ENCODE data around the gene ZNF524. TPM values are rescaled to one million over a fixed set of nuclear protein-coding genes. Genes with fewer than 3 reads are reported as not detected.
A peak's percentile ranks its signal among the peaks of the same experiment; 100 is the strongest.

The ZNF524 gene
- total and polyA plus RNA-seq, 7 experiments from 2014 or later = 13.3 to 50.5 (median 29.4) TPM

DNA sequence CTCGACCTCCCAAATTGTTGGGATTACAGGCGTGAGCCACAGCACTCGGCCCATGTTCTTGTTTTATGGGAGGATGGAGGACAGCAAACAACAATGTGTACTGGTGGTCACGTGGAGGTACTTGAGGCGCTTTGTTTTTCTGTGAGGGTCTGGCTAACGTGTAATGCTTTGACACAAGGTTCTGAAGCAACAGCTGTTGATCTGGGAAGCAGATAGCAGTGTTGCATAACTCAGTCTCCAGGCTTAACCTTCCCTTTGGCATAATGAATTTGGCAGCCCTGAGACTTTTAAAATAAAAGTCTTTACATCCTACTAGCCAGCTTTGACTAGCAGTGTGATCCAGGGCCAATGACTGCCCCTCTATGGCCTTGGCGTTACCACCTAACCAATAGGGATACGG, 33.8 kb downstream of the ZNF524 start:
- Mint-ChIP-seq H3K9me3 (peaks cover 0 to 13% (median 0%) of the 10 kb centered on the region in 11 donors), H3K4me1 (peaks cover 46 to 60% (median 57%) of the 10 kb centered on the region in 7 donors), H3K4me3 (peak overlapping the region in 2 of 10 donors; percentile 55 to 70), H3K36me3 (peaks cover 5 to 22% (median 15%) of the 10 kb centered on the region in 5 donors), H3K27ac (peak overlapping the region in 5 of 9 donors; percentile 64 to 100 (median 100)), H3K27me3 (peaks cover 0 to 5% (median 0%) of the 10 kb centered on the region in 5 donors)
- H3K4me3 ChIP-seq (ENCODE audit: low read length) = no peak overlapping the region
- peak overlapping the region; percentile 99 for H3K27ac ChIP-seq (ENCODE audit: low read depth, low read length)
- no peak for DNase-seq
- peaks cover 0 to 6% (median 0%) of the 10 kb centered on the region in 3 experiments for H3K36me3 ChIP-seq (ENCODE audit: control insufficient read depth in 2 of 3, insufficient read depth in 3 of 3, low read length in 3 of 3)
- no peaks in the 10 kb centered on the region for H3K27me3 ChIP-seq (ENCODE audit: control insufficient read depth in 2 of 2, insufficient read depth in 2 of 2, low read length in 2 of 2)
- H3K4me1 ChIP-seq (ENCODE audit: control insufficient read depth in 2 of 2, insufficient read depth in 2 of 2, low read length in 2 of 2) = peaks cover 27 to 33% of the 10 kb centered on the region in 2 donors
- H3K9me3 ChIP-seq (ENCODE audit: control insufficient read depth in 2 of 3, low read length in 3 of 3) = no peaks in the 10 kb centered on the region
- intact Hi-C loops (cut with micrococcal nuclease) = loop anchor here (2.0 to 10.0 kb wide), 6 partner anchors 53 to 433 kb away; partner anchors contain the start of genes ZNF579 (in 2 of the 2), RPL28 (in 1 of the 2), TMEM238 (in 1 of the 2) and UBE2S (in 1 of the 2)
- ATAC-seq = no peak
- ChIA-PET CTCF (interaction anchor here (0.5 to 6.0 kb wide), 11 partner anchors 13 to 1191 kb away, joined by 3 to 74 read pairs (median 10); partner anchors contain the start of genes U2AF2 and ZNF865), POLR2A (interaction anchor here (0.6 to 9.5 kb wide), 13 partner anchors 8 to 289 kb away, joined by 3 to 154 read pairs (median 5); partner anchors contain the start of genes CCDC106, FIZ1, U2AF2 and ZNF524)

DNA sequence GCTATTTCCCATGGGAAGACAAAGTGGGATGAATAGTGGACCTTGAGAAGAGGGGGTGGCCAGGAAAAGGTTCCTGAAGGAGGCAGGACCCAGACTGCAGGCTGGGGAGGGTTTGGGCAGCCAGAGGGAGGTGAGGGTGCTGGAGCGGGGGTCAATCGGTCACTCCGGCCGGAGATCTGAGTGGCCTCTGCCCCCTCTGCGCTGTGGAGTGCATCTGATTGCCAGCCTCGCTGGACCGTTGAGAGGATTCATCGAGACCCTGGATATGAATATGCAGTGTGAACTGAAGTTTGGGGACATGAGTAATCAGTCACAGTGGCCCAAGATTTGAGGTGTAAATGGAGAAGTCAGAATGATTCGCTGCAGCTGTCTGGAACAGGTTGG, 35.2 kb downstream of the ZNF524 start:
- H3K27ac ChIP-seq (ENCODE audit: low read depth, low read length) = peak overlapping the region; percentile 99
- H3K27me3 Mint-ChIP-seq = no peaks in the 10 kb centered on the region
- peaks cover 0 to 6% (median 0%) of the 10 kb centered on the region in 3 experiments for H3K36me3 ChIP-seq (ENCODE audit: control insufficient read depth in 2 of 3, insufficient read depth in 3 of 3, low read length in 3 of 3)
- peaks cover 30 to 42% of the 10 kb centered on the region in 2 donors for H3K4me1 ChIP-seq (ENCODE audit: control insufficient read depth in 2 of 2, insufficient read depth in 2 of 2, low read length in 2 of 2)
- peaks cover 47 to 72% (median 66%) of the 10 kb centered on the region in 7 donors for H3K4me1 Mint-ChIP-seq
- peaks cover 5 to 26% (median 18%) of the 10 kb centered on the region in 5 donors for H3K36me3 Mint-ChIP-seq
- ChIA-PET CTCF (interaction anchor here (0.7 to 6.0 kb wide), 3 partner anchors 8 to 175 kb away, joined by 3 to 74 read pairs (median 4); partner anchors contain the start of gene ZNF581), POLR2A (interaction anchor here (0.9 to 9.5 kb wide), 14 partner anchors 9 to 159 kb away, joined by 3 to 154 read pairs (median 4); partner anchors contain the start of genes CCDC106, FIZ1, U2AF2 and ZNF579)
- peak overlapping the region; percentile 100 for H3K27ac Mint-ChIP-seq
- H3K4me3 ChIP-seq (ENCODE audit: low read length) = peak overlapping the region; percentile 80
- intact Hi-C loops (cut with micrococcal nuclease) = loop anchor here (1.0 to 10.0 kb wide), 7 partner anchors 8 to 298 kb away; partner anchors contain the start of genes ZNF579 (in 2 of the 2), ZNF581 (in 2 of the 2), FIZ1 (in 1 of the 2) and KMT5C (in 1 of the 2)
- no peak for ATAC-seq
- peak overlapping the region; percentile 96 to 100 (median 98) for H3K4me3 Mint-ChIP-seq
- no peaks in the 10 kb centered on the region for H3K9me3 ChIP-seq (ENCODE audit: control insufficient read depth in 2 of 3, low read length in 3 of 3)
- peaks cover 0 to 13% (median 2%) of the 10 kb centered on the region in 11 donors for H3K9me3 Mint-ChIP-seq
- peak in 1 of 9 donors; percentile 25 for DNase-seq
- H3K27me3 ChIP-seq (ENCODE audit: control insufficient read depth in 2 of 2, insufficient read depth in 2 of 2, low read length in 2 of 2) = no peaks in the 10 kb centered on the region

DNA sequence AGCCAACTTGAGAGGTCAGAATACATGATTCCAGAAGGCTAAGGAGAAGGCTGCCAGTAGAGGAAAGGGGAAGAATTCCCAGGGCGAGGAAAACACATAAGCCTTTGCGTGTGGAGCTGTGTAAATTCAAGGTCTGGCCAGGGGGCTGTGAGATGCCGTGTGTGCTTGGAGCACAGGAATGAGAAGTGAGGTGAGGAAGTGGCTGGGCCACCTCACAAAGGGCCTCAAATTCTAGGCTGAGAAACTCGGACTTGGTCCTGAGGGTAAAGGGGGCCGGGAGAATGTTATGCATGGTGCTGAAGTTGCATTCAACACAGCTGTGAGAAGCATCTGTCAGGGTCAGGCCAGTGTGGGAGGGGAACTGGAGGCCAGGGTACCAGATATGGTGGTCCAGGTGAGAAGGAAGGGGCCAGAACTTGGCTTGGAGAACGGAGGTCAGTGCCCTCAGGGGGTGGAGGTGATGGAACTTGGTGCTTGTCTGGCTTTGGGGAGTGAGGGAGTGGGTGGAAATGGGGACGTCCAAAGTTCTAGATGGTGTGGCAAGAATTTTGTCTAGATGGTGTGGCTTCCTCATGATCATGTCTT, 35.9 kb downstream of the ZNF524 start:
- Mint-ChIP-seq H3K9me3 (peaks cover 0 to 13% (median 2%) of the 10 kb centered on the region in 11 donors), H3K4me3 (peak overlapping the region; percentile 96 to 100 (median 98)), H3K27me3 (no peaks in the 10 kb centered on the region), H3K4me1 (peaks cover 47 to 75% (median 69%) of the 10 kb centered on the region in 7 donors), H3K36me3 (peaks cover 5 to 26% (median 18%) of the 10 kb centered on the region in 5 donors), H3K27ac (peak overlapping the region; percentile 100)
- ATAC-seq = no peak
- Histone ChIP-seq H3K4me1 (ENCODE audit: control insufficient read depth in 2 of 2, insufficient read depth in 2 of 2, low read length in 2 of 2) (peaks cover 33 to 45% of the 10 kb centered on the region in 2 donors), H3K36me3 (ENCODE audit: control insufficient read depth in 2 of 3, insufficient read depth in 3 of 3, low read length in 3 of 3) (peaks cover 0 to 6% (median 0%) of the 10 kb centered on the region in 3 experiments), H3K9me3 (ENCODE audit: control insufficient read depth in 2 of 3, low read length in 3 of 3) (no peaks in the 10 kb centered on the region), H3K27me3 (ENCODE audit: control insufficient read depth in 2 of 2, insufficient read depth in 2 of 2, low read length in 2 of 2) (no peaks in the 10 kb centered on the region), H3K27ac (ENCODE audit: low read depth, low read length) (peak overlapping the region; percentile 99), H3K4me3 (ENCODE audit: low read length) (peak overlapping the region; percentile 80)
- ChIA-PET CTCF (interaction anchor here (1.2 to 1.6 kb wide), 4 partner anchors 11 to 18 kb away, joined by 4 to 9 read pairs (median 6); no protein-coding TSS in a partner anchor), POLR2A (interaction anchor here (0.5 to 9.5 kb wide), 10 partner anchors 10 to 1761 kb away, joined by 3 to 154 read pairs (median 9); partner anchors contain the start of genes CCDC106, FIZ1, U2AF2 and ZNF579)
- DNase-seq = no peak
- intact Hi-C loops (cut with micrococcal nuclease) = loop anchor here (1.0 to 10.0 kb wide), 7 partner anchors 7 to 299 kb away; partner anchors contain the start of genes ZNF579 (in 2 of the 2), ZNF581 (in 2 of the 2), FIZ1 (in 1 of the 2) and KMT5C (in 1 of the 2)

DNA sequence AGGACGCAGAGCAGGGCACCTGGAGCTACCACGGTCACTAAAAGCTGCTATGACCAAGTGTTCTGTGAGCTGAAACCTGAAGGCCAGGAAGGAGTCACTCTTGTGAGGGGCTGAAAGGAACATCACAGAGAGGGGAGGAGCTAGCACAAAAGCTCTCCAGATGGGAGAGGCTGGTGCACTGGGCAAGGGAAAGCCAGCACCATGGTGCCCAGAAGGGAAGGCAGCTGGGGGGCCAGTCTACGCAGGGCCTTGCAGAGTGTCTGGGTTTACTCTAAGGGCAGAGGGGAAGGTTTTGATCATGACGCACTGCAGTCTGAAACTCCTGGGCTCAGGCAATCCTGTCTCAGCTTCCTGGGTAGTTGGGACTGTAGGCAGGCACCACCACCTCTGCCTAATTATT, 36.6 kb downstream of the ZNF524 start:
- Mint-ChIP-seq H3K4me1 (peaks cover 47 to 75% (median 65%) of the 10 kb centered on the region in 7 donors), H3K27me3 (no peaks in the 10 kb centered on the region), H3K36me3 (peaks cover 5 to 27% (median 18%) of the 10 kb centered on the region in 5 donors), H3K27ac (peak overlapping the region; percentile 100), H3K4me3 (peak overlapping the region; percentile 96 to 100 (median 98)), H3K9me3 (peaks cover 0 to 13% (median 2%) of the 10 kb centered on the region in 11 donors)
- intact Hi-C loops (cut with micrococcal nuclease) = loop anchor here in 1 of 2 donors (5.0 to 10.0 kb wide), 2 partner anchors 252 to 299 kb away; partner anchors contain the start of genes KMT5C, RPL28 and TMEM238
- H3K4me3 ChIP-seq (ENCODE audit: low read length) = peak overlapping the region; percentile 80
- ATAC-seq = no peak
- H3K36me3 ChIP-seq (ENCODE audit: control insufficient read depth in 2 of 3, insufficient read depth in 3 of 3, low read length in 3 of 3) = peaks cover 0 to 6% (median 0%) of the 10 kb centered on the region in 3 experiments
- H3K4me1 ChIP-seq (ENCODE audit: control insufficient read depth in 2 of 2, insufficient read depth in 2 of 2, low read length in 2 of 2) = peaks cover 29 to 41% of the 10 kb centered on the region in 2 donors
- H3K27ac ChIP-seq (ENCODE audit: low read depth, low read length) = peak overlapping the region; percentile 99
- POLR2A ChIA-PET = interaction anchor here (0.6 to 9.5 kb wide), 8 partner anchors 9 to 1166 kb away, joined by 3 to 154 read pairs (median 11); partner anchors contain the start of genes CCDC106, FIZ1, U2AF2 and ZNF579
- CTCF ChIA-PET = interaction anchor here (1.2 to 1.6 kb wide), 4 partner anchors 10 to 18 kb away, joined by 4 to 9 read pairs (median 6); no protein-coding TSS in a partner anchor
- no peak for DNase-seq
- H3K27me3 ChIP-seq (ENCODE audit: control insufficient read depth in 2 of 2, insufficient read depth in 2 of 2, low read length in 2 of 2) = no peaks in the 10 kb centered on the region
- no peaks in the 10 kb centered on the region for H3K9me3 ChIP-seq (ENCODE audit: control insufficient read depth in 2 of 3, low read length in 3 of 3)

DNA sequence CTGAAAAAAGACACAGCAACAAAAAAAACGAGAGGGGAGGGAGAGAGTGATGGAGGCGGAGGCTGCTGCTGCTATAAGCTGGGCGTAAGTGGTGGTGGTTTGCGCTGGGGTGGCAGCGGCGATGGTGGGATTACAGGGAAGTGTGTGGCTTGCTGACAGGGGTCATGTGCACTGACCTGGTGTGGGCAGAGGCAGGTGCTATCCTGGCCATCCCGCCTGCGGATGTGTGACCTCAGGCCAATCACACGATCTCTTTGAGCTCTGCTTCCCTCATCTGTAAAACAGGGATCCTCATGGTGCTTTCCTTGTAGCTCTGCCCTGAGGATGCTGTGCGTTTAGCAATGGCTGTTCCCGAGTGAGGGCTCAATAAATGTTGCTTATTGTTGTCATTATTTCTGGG, 37.4 kb downstream of the ZNF524 start:
- intact Hi-C loops (cut with micrococcal nuclease) = loop anchor here in 1 of 2 donors (5.0 to 10.0 kb wide), 2 partner anchors 253 to 300 kb away; partner anchors contain the start of genes KMT5C, RPL28 and TMEM238
- Mint-ChIP-seq H3K4me1 (peaks cover 44 to 74% (median 64%) of the 10 kb centered on the region in 7 donors), H3K4me3 (peak overlapping the region; percentile 2 to 100 (median 98)), H3K9me3 (peaks cover 0 to 10% (median 2%) of the 10 kb centered on the region in 11 donors), H3K27ac (peak overlapping the region; percentile 69 to 100 (median 100)), H3K36me3 (peaks cover 5 to 27% (median 18%) of the 10 kb centered on the region in 5 donors), H3K27me3 (no peaks in the 10 kb centered on the region)
- peaks cover 0 to 6% (median 0%) of the 10 kb centered on the region in 3 experiments for H3K36me3 ChIP-seq (ENCODE audit: control insufficient read depth in 2 of 3, insufficient read depth in 3 of 3, low read length in 3 of 3)
- H3K9me3 ChIP-seq (ENCODE audit: control insufficient read depth in 2 of 3, low read length in 3 of 3) = no peaks in the 10 kb centered on the region
- DNase-seq (no peak), ATAC-seq (no peak)
- POLR2A ChIA-PET = interaction anchor here (1.1 to 9.5 kb wide), 4 partner anchors 9 to 32 kb away, joined by 3 to 154 read pairs (median 54); partner anchors contain the start of genes CCDC106, U2AF2, ZNF581 and ZNF784
- no peaks in the 10 kb centered on the region for H3K27me3 ChIP-seq (ENCODE audit: control insufficient read depth in 2 of 2, insufficient read depth in 2 of 2, low read length in 2 of 2)
- H3K4me3 ChIP-seq (ENCODE audit: low read length) = no peak overlapping the region
- no peak overlapping the region for H3K27ac ChIP-seq (ENCODE audit: low read depth, low read length)
- H3K4me1 ChIP-seq (ENCODE audit: control insufficient read depth in 2 of 2, insufficient read depth in 2 of 2, low read length in 2 of 2) = peaks cover 27 to 36% of the 10 kb centered on the region in 2 donors
- CTCF ChIA-PET = interaction anchor here (0.6 to 1.2 kb wide), 3 partner anchors 11 to 136 kb away, joined by 3 to 6 read pairs (median 5); no protein-coding TSS in a partner anchor

Measured in naive thymus-derived CD4-positive, alpha-beta T cell (primary cell).